ENCODE data around the gene FSTL5.
A peak's percentile ranks its signal among the peaks of the same experiment; 100 is the strongest.

The FSTL5 gene

GRCh38 chr4:161573836-161574235 is 590.0 kb downstream of the FSTL5 start:
- no peak for TF ChIP-seq CREB1 (IDR thresholded peaks at IDR 0.05; ENCODE audit: low read depth)
- no peak for TF ChIP-seq CEBPB (IDR thresholded peaks at IDR 0.05)
- TF ChIP-seq USF1 (IDR thresholded peaks at IDR 0.05) = no peak
- TF ChIP-seq NFIC (IDR thresholded peaks at IDR 0.05) = no peak
- no peak for TF ChIP-seq TCF12 (IDR thresholded peaks at IDR 0.05; ENCODE audit: low read depth)
- no peak for TF ChIP-seq EGR1 (IDR thresholded peaks at IDR 0.05)
- no peak for TF ChIP-seq TEAD4 (IDR thresholded peaks at IDR 0.05)
- TF ChIP-seq YY1 (IDR thresholded peaks at IDR 0.05; ENCODE audit: low read depth) = no peak
- TF ChIP-seq MAX (IDR thresholded peaks at IDR 0.05) = no peak
- TF ChIP-seq ZBTB7A (IDR thresholded peaks at IDR 0.05; ENCODE audit: low read depth) = no peak
- TF ChIP-seq REST (IDR thresholded peaks at IDR 0.05; ENCODE audit: low read depth) = no peak
- no peak for TF ChIP-seq TAF1 (IDR thresholded peaks at IDR 0.05; ENCODE audit: low read depth)
- TF ChIP-seq RAD21 (IDR thresholded peaks at IDR 0.05; ENCODE audit: low read depth) = no peak
- TF ChIP-seq EP300 (IDR thresholded peaks at IDR 0.05; ENCODE audit: borderline replicate concordance) = no peak

GRCh38 chr4:161564230-161564834 is 599.5 kb downstream of the FSTL5 start:
- no peak for TF ChIP-seq MAX (IDR thresholded peaks at IDR 0.05)
- peak; percentile 14; the same call in 1 of the 2 replicates for TF ChIP-seq RAD21 (IDR thresholded peaks at IDR 0.05; ENCODE audit: low read depth)

- no peak for TF ChIP-seq TCF12 (IDR thresholded peaks at IDR 0.05; ENCODE audit: low read depth)
- TF ChIP-seq NFIC (IDR thresholded peaks at IDR 0.05) = no peak
- TF ChIP-seq RAD21 (IDR thresholded peaks at IDR 0.05; ENCODE audit: low read depth) = no peak
- TF ChIP-seq TEAD4 (IDR thresholded peaks at IDR 0.05) = no peak
- TF ChIP-seq EGR1 (IDR thresholded peaks at IDR 0.05) = no peak
- no peak for TF ChIP-seq CREB1 (IDR thresholded peaks at IDR 0.05; ENCODE audit: low read depth)
- TF ChIP-seq EP300 (IDR thresholded peaks at IDR 0.05; ENCODE audit: borderline replicate concordance) = no peak
- no peak for TF ChIP-seq USF1 (IDR thresholded peaks at IDR 0.05)
- TF ChIP-seq YY1 (IDR thresholded peaks at IDR 0.05; ENCODE audit: low read depth) = no peak
- no peak for TF ChIP-seq MAX (IDR thresholded peaks at IDR 0.05)
- TF ChIP-seq REST (IDR thresholded peaks at IDR 0.05; ENCODE audit: low read depth) = no peak
- no peak for TF ChIP-seq TAF1 (IDR thresholded peaks at IDR 0.05; ENCODE audit: low read depth)
- TF ChIP-seq CEBPB (IDR thresholded peaks at IDR 0.05) = no peak
- TF ChIP-seq ZBTB7A (IDR thresholded peaks at IDR 0.05; ENCODE audit: low read depth) = no peak
- no peak for TF ChIP-seq FOXM1 (IDR thresholded peaks at IDR 0.05; ENCODE audit: borderline replicate concordance, low read depth)
Measured at GRCh38 chr4:161555689-161556660, 607.8 kb downstream of the FSTL5 start.

GRCh38 chr4:161554372-161554990 is 609.3 kb downstream of the FSTL5 start:
- no peak for TF ChIP-seq USF1 (IDR thresholded peaks at IDR 0.05)
- no peak for TF ChIP-seq TCF12 (IDR thresholded peaks at IDR 0.05; ENCODE audit: low read depth)
- TF ChIP-seq TAF1 (IDR thresholded peaks at IDR 0.05; ENCODE audit: low read depth) = no peak
- no peak for TF ChIP-seq EGR1 (IDR thresholded peaks at IDR 0.05)
- no peak for TF ChIP-seq ZBTB7A (IDR thresholded peaks at IDR 0.05; ENCODE audit: low read depth)
- no peak for TF ChIP-seq TEAD4 (IDR thresholded peaks at IDR 0.05)
- TF ChIP-seq EP300 (IDR thresholded peaks at IDR 0.05; ENCODE audit: borderline replicate concordance) = no peak

Measured in Ishikawa (cell line).